ENCODE data around the gene CDH23. TPM values are rescaled to one million over a fixed set of nuclear protein-coding genes. Genes with fewer than 3 reads are reported as not detected.

The CDH23 gene
- total and polyA plus RNA-seq, 7 donors: 1.00 to 3.8 (median 1.9) TPM

DNA sequence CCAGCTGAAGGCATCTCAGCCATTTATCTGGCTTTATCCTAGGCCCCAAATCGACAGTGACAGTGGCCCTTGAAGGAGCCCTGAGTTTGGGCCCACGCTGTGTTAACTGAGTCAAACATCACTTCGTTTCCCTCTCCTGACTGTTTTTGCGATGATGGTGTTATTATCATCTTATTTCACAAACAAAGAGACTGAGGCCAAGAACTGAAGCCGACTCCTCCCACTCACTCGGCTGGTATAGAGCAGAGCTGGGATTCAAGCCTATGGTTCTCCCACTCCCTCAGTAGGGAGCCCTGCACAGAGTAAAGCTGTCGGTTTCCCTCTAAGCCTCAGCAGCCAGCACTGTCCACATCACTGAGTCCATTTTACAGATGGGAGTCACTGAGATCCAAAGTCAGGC, 141.0 kb downstream of the CDH23 start:
- H3K36me3 ChIP-seq (ENCODE audit: insufficient read depth in 1 of 2, low read depth in 1 of 2): no peaks in the 10 kb centered on the region
- no peaks in the 10 kb centered on the region for H3K27me3 ChIP-seq (ENCODE audit: insufficient read depth in 3 of 3, low read length in 2 of 3)
- ATAC-seq: no peak
- H3K9me3 ChIP-seq: no peaks in the 10 kb centered on the region
- 86 to 89% (median 87%) methylated on average over 7 of the region's 7 CpGs for WGBS, 3 donors
- no peak for DNase-seq
- TF ChIP-seq, protein P1, sequence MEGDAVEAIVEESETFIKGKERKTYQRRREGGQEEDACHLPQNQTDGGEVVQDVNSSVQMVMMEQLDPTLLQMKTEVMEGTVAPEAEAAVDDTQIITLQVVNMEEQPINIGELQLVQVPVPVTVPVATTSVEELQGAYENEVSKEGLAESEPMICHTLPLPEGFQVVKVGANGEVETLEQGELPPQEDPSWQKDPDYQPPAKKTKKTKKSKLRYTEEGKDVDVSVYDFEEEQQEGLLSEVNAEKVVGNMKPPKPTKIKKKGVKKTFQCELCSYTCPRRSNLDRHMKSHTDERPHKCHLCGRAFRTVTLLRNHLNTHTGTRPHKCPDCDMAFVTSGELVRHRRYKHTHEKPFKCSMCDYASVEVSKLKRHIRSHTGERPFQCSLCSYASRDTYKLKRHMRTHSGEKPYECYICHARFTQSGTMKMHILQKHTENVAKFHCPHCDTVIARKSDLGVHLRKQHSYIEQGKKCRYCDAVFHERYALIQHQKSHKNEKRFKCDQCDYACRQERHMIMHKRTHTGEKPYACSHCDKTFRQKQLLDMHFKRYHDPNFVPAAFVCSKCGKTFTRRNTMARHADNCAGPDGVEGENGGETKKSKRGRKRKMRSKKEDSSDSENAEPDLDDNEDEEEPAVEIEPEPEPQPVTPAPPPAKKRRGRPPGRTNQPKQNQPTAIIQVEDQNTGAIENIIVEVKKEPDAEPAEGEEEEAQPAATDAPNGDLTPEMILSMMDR (IDR thresholded peaks at IDR 0.05): no peak
- H3K27ac ChIP-seq: no peak overlapping the region
- intact Hi-C loops (cut with DNase I): no loop called here
- no peaks in the 10 kb centered on the region for H3K4me1 ChIP-seq
- H3K4me3 ChIP-seq: no peak overlapping the region

DNA sequence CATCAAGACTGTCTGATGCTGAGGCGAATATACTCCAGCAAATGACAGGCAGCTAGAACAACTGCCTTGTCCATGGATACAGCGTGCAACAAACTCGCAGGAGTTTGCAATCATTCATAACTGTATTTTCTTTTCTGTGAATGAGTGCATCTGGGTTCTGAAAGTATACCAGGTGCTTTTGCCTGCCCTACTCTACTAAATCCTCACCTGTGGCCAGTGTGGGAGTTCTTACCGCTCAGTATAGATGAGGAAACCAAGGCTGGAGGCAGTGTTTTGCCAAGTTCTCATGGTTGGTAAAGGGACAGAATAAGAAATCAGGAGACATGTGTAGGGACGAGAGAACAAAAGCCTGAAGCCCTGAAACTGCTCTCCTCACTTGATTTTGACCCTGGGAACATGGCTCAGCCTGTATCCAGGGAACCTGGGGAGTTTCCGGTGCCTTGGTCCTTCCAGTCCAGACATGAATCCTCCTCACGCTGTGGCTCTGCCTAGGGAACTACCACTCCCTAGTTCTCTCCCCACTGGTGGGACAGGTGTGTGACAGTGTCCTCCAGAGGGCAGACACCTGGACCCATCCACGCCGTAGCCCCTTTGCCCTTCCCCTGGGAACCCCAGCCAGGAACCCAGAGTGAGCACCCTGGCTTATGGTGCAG, 142.0 kb downstream of the CDH23 start:
- no peaks in the 10 kb centered on the region for H3K27me3 ChIP-seq (ENCODE audit: insufficient read depth in 3 of 3, low read length in 2 of 3)
- no peak overlapping the region for H3K4me3 ChIP-seq
- no peaks in the 10 kb centered on the region for H3K4me1 ChIP-seq
- intact Hi-C loops (cut with DNase I): no loop called here
- no peak for DNase-seq
- TF ChIP-seq, protein P1 (IDR thresholded peaks at IDR 0.05): no peak
- H3K27ac ChIP-seq: no peak overlapping the region
- 86 to 91% (median 87%) methylated on average over 9 of the region's 9 CpGs for WGBS, 3 donors
- H3K9me3 ChIP-seq: no peaks in the 10 kb centered on the region
- no peaks in the 10 kb centered on the region for H3K36me3 ChIP-seq (ENCODE audit: insufficient read depth in 1 of 2, low read depth in 1 of 2)
- no peak for ATAC-seq

DNA sequence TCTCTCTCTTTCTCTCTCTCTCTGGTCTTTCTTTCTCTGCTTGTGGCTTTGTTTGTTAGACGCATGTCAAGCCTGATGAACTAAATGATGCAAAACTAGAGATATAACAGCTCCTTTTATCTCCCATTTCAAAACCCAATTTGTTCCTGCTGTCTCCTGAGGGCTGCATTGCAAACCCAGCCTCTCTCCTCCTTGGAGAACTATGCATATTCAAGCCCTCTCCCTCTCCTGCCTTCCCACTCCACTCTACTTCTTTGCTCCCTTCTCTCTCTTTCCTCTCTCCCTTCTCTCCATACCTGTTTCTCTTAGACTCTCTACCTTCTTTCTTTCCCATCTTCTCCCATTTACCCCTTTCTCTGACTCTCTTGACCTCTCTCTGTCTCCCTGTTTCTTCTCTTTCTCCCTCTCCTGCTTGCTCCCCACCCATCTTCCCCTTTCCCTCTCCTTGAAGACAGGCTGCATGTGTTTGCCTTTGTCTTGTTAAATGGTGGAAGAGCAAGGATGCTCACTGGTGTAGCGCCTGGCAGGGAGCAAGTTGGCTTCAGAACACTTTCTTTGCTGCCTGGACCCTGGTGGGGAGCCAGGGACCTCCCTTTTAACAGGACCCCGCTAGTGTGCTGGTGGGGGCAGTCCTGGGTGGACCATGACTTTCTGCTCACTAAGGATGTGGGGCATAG, 142.9 kb downstream of the CDH23 start:
- Histone ChIP-seq H3K4me3 (no peak overlapping the region), H3K9me3 (no peaks in the 10 kb centered on the region), H3K4me1 (no peaks in the 10 kb centered on the region), H3K27me3 (ENCODE audit: insufficient read depth in 3 of 3, low read length in 2 of 3) (no peaks in the 10 kb centered on the region), H3K36me3 (ENCODE audit: insufficient read depth in 1 of 2, low read depth in 1 of 2) (no peaks in the 10 kb centered on the region), H3K27ac (no peak overlapping the region)
- 89 to 98% (median 90%) methylated on average over 3 of the region's 3 CpGs for WGBS, 3 donors
- DNase-seq: no peak
- intact Hi-C loops (cut with DNase I): no loop called here
- ATAC-seq: no peak
- TF ChIP-seq, protein P1 (IDR thresholded peaks at IDR 0.05): no peak

DNA sequence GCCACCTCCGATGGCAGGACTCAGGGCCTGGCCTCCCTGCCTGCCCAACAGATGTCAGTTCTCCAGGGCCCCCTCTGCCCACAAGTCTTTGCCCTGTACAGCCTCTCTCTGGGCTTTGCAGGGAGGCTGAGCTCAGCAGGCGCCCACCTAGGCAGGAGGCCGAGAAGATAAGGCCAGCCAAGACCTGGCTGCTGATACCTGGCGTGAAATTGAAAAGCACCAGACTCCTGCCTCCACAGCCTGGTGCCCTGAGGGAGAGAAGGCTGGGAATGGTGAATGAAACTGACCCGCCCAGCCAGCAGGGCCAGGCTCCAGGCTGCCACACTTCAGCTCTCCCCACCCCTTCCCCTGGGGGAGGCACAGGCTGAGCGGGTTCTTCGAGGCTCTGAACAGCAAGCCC, 145.8 kb downstream of the CDH23 start:
- WGBS, 3 donors: 80 to 91% (median 85%) methylated on average over 7 of the region's 7 CpGs
- no peak overlapping the region for H3K27ac ChIP-seq
- no peaks in the 10 kb centered on the region for H3K4me1 ChIP-seq
- H3K36me3 ChIP-seq (ENCODE audit: insufficient read depth in 1 of 2, low read depth in 1 of 2): no peaks in the 10 kb centered on the region
- intact Hi-C loops (cut with DNase I): no loop called here
- ATAC-seq (no peak), DNase-seq (no peak)
- H3K9me3 ChIP-seq: no peaks in the 10 kb centered on the region
- TF ChIP-seq, protein P1 (IDR thresholded peaks at IDR 0.05): no peak
- H3K4me3 ChIP-seq: no peak overlapping the region
- no peaks in the 10 kb centered on the region for H3K27me3 ChIP-seq (ENCODE audit: insufficient read depth in 3 of 3, low read length in 2 of 3)

Data from psoas muscle (tissue), 8 donors.